ENCODE measurements around the gene MAK.
"Not testable (repeated sequence)": the region's sequence is repeated elsewhere in the genome, so short reads cannot be mapped to it uniquely, and the experiment has no call there.

The MAK gene

GRCh38 chr6:10837995-10838793 is at the start of gene MAK:
Gene MAK (minus strand): TSS chr6:10838539. CDS start chr6:10830648, 7,891 bp downstream.
- DNase-seq = no peak

GRCh38 chr6:10886691-10887502 is 48.6 kb upstream of the MAK start, which contains the start of gene SYCP2L:
Gene SYCP2L (plus strand): TSS chr6:10887052. CDS start chr6:10887127, 75 bp downstream.
- DNase-seq = no peak

- not testable (repeated sequence) for DNase-seq
Observed at GRCh38 chr6:10886365-10886690, 48.0 kb upstream of the MAK start.

- DNase-seq = no peak
Observed at GRCh38 chr6:10884245-10884972, 46.1 kb upstream of the MAK start.

GRCh38 chr6:10883312-10884244 is 45.2 kb upstream of the MAK start:
- DNase-seq = no peak

- no peak for DNase-seq
Observed at GRCh38 chr6:10882657-10883171, 44.4 kb upstream of the MAK start.

- not testable (repeated sequence) for DNase-seq
Observed at GRCh38 chr6:10882253-10882630, 43.9 kb upstream of the MAK start.

GRCh38 chr6:10880366-10880765 is 42.0 kb upstream of the MAK start:
- no peak for DNase-seq

GRCh38 chr6:10877871-10878270 is 39.5 kb upstream of the MAK start:
- no peak for DNase-seq

- no peak for DNase-seq
Observed at GRCh38 chr6:10877012-10877411, 38.7 kb upstream of the MAK start.

GRCh38 chr6:10875026-10875425 is 36.7 kb upstream of the MAK start:
- no peak for DNase-seq

GRCh38 chr6:10874207-10874606 is 35.9 kb upstream of the MAK start:
- DNase-seq = no peak

GRCh38 chr6:10873374-10873773 is 35.0 kb upstream of the MAK start:
- DNase-seq = no peak

- no peak for DNase-seq
Observed at GRCh38 chr6:10867952-10868351, 29.6 kb upstream of the MAK start.

GRCh38 chr6:10866709-10867108 is 28.4 kb upstream of the MAK start:
- DNase-seq = not testable (repeated sequence)

GRCh38 chr6:10863031-10863430 is 24.7 kb upstream of the MAK start:
- not testable (repeated sequence) for DNase-seq

- DNase-seq = no peak
Observed at GRCh38 chr6:10862361-10862760, 24.0 kb upstream of the MAK start.

- DNase-seq = no peak
Observed at GRCh38 chr6:10861086-10861485, 22.7 kb upstream of the MAK start.

- no peak for DNase-seq
Observed at GRCh38 chr6:10857259-10857658, 18.9 kb upstream of the MAK start.

- DNase-seq = no peak
Observed at GRCh38 chr6:10854922-10855632, 16.7 kb upstream of the MAK start.

GRCh38 chr6:10853849-10854300 is 15.5 kb upstream of the MAK start:
- not testable (repeated sequence) for DNase-seq
